ENCODE measurements around the gene ARFGEF3. TPM values are rescaled to one million over a fixed set of nuclear protein-coding genes. Genes with fewer than 3 reads are reported as not detected.

Gene ARFGEF3
- total and polyA plus RNA-seq, 10 of the 15 experiments (the other 5 are each of a cell fraction or from before 2014, with no cell fraction given), result under 0.01 to 0.08 (median 0.02) TPM; not detected in 1

- ChIA-PET RAD21 (ENCODE audit: unreplicated experiment) (no interaction called here), CTCF (no interaction called here), SMC1A (ENCODE audit: uncharacterized antibody, unreplicated experiment) (no interaction called here), POLR2A (no interaction called here)
- TF ChIP-seq ATF3 (IDR thresholded peaks at IDR 0.05; ENCODE audit: borderline replicate concordance, extremely low read depth, low read depth, low read length), result no peak
- no peak for TF ChIP-seq PAX5 (IDR thresholded peaks at IDR 0.05; ENCODE audit: borderline replicate concordance, low read depth, low read length)
- no peaks in the 10 kb centered on the region for H3K4me1 ChIP-seq (ENCODE audit: control insufficient read depth, insufficient read depth, low read length)
- no peak overlapping the region for H3K9ac ChIP-seq (ENCODE audit: control insufficient read depth, insufficient read depth, low read length)
- H3K36me3 ChIP-seq (ENCODE audit: control insufficient read depth in 2 of 2, insufficient read depth in 2 of 2, low read length in 1 of 2), result no peaks in the 10 kb centered on the region
- H3K4me3 ChIP-seq, result no peak overlapping the region
- ATAC-seq (no peak), FAIRE-seq (no peak), DNase-seq (ENCODE audit: low read depth, low spot score) (no peak)
- no peaks in the 10 kb centered on the region for H3K27me3 ChIP-seq (replicated peaks in 1 of 2; ENCODE audit: control insufficient read depth in 2 of 2, insufficient read depth in 2 of 2, low read length in 1 of 2)
- no peaks in the 10 kb centered on the region for H3K9me3 ChIP-seq (replicated peaks; ENCODE audit: control insufficient read depth, insufficient read depth, low read length)
- H4K20me1 ChIP-seq (ENCODE audit: control insufficient read depth, insufficient read depth), result no peaks in the 10 kb centered on the region
- intact Hi-C loops (cut with micrococcal nuclease; ENCODE audit: unreplicated experiment) (no loop called here), in situ Hi-C loops (cut with MboI) (no loop called here)
- no peaks in the 10 kb centered on the region for H3K79me2 ChIP-seq (ENCODE audit: control insufficient read depth, insufficient read depth, low read length)
- no peak overlapping the region for H3K4me2 ChIP-seq (ENCODE audit: control insufficient read depth, insufficient read depth)
- 44% methylated on average over 2 of the region's 2 CpGs for WGBS (ENCODE audit: insufficient coverage, insufficient replicate concordance, low lambda C conversion rate, missing lambda C conversion rate)
- H2AFZ ChIP-seq (ENCODE audit: control insufficient read depth, low read depth, low read length), result no peak overlapping the region
- H3K27ac ChIP-seq (ENCODE audit: control insufficient read depth, insufficient read depth), result no peak overlapping the region
- BruUV-seq (replicated peaks), result no TSS peak
Observed at GRCh38 chr6:138347864-138348263, 186.1 kb downstream of the ARFGEF3 start.

GRCh38 chr6:138349891-138350290, 188.2 kb downstream of the ARFGEF3 start:
- FAIRE-seq (no peak), ATAC-seq (no peak), DNase-seq (ENCODE audit: low read depth, low spot score) (no peak)
- 65% methylated on average over 2 of the region's 3 CpGs for WGBS (ENCODE audit: insufficient coverage, insufficient replicate concordance, low lambda C conversion rate, missing lambda C conversion rate)
- Histone ChIP-seq H3K4me3 (no peak overlapping the region), H3K9ac (ENCODE audit: control insufficient read depth, insufficient read depth, low read length) (no peak overlapping the region), H2AFZ (ENCODE audit: control insufficient read depth, low read depth, low read length) (no peak overlapping the region), H3K4me2 (ENCODE audit: control insufficient read depth, insufficient read depth) (no peak overlapping the region), H3K27ac (ENCODE audit: control insufficient read depth, insufficient read depth) (no peak overlapping the region), H3K27me3 (replicated peaks in 1 of 2; ENCODE audit: control insufficient read depth in 2 of 2, insufficient read depth in 2 of 2, low read length in 1 of 2) (no peaks in the 10 kb centered on the region; a peak in 1 of 4 replicates), H3K9me3 (replicated peaks; ENCODE audit: control insufficient read depth, insufficient read depth, low read length) (no peaks in the 10 kb centered on the region), H4K20me1 (ENCODE audit: control insufficient read depth, insufficient read depth) (no peaks in the 10 kb centered on the region), H3K79me2 (ENCODE audit: control insufficient read depth, insufficient read depth, low read length) (no peaks in the 10 kb centered on the region), H3K36me3 (ENCODE audit: control insufficient read depth in 2 of 2, insufficient read depth in 2 of 2, low read length in 1 of 2) (no peaks in the 10 kb centered on the region), H3K4me1 (ENCODE audit: control insufficient read depth, insufficient read depth, low read length) (no peaks in the 10 kb centered on the region)
- RAD21 ChIA-PET (ENCODE audit: unreplicated experiment), result interaction anchor here (0.6 kb wide), 1 partner anchor 601 kb away, joined by 3 read pairs; no protein-coding TSS in a partner anchor
- POLR2A ChIA-PET, result no interaction called here
- no TSS peak for BruUV-seq (replicated peaks)
- SMC1A ChIA-PET (ENCODE audit: uncharacterized antibody, unreplicated experiment), result no interaction called here
- TF ChIP-seq IKZF2 (IDR thresholded peaks at IDR 0.05), result no peak
- no peak for TF ChIP-seq SPI1 (IDR thresholded peaks at IDR 0.05; ENCODE audit: borderline replicate concordance, insufficient read depth, low read depth, low read length)
- no peak for TF ChIP-seq ZNF274 (IDR thresholded peaks at IDR 0.05; ENCODE audit: insufficient read depth, insufficient read length)
- no peak for TF ChIP-seq PBX3 (IDR thresholded peaks at IDR 0.05; ENCODE audit: insufficient replicate concordance, low read depth, low read length)
- TF ChIP-seq, protein P1, sequence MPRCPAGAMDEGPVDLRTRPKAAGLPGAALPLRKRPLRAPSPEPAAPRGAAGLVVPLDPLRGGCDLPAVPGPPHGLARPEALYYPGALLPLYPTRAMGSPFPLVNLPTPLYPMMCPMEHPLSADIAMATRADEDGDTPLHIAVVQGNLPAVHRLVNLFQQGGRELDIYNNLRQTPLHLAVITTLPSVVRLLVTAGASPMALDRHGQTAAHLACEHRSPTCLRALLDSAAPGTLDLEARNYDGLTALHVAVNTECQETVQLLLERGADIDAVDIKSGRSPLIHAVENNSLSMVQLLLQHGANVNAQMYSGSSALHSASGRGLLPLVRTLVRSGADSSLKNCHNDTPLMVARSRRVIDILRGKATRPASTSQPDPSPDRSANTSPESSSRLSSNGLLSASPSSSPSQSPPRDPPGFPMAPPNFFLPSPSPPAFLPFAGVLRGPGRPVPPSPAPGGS (IDR thresholded peaks at IDR 0.05; ENCODE audit: borderline replicate concordance, insufficient read depth, low read depth, low read length, poor library complexity, severe bottlenecking), result no peak
- no peak for TF ChIP-seq STAT1 (conservative IDR thresholded peaks at IDR 0.05)
- no peak for TF ChIP-seq FOXM1 (IDR thresholded peaks at IDR 0.05; ENCODE audit: low read depth, low read length)
- no peak for TF ChIP-seq NFXL1 (IDR thresholded peaks at IDR 0.05; ENCODE audit: borderline replicate concordance)
- TF ChIP-seq PML (IDR thresholded peaks at IDR 0.05; ENCODE audit: low read length), result no peak
- no peak for TF ChIP-seq CBX3 (IDR thresholded peaks at IDR 0.05; ENCODE audit: borderline replicate concordance, low read depth)
- no peak for TF ChIP-seq DPF2 (IDR thresholded peaks at IDR 0.05)
- TF ChIP-seq, protein P2, sequence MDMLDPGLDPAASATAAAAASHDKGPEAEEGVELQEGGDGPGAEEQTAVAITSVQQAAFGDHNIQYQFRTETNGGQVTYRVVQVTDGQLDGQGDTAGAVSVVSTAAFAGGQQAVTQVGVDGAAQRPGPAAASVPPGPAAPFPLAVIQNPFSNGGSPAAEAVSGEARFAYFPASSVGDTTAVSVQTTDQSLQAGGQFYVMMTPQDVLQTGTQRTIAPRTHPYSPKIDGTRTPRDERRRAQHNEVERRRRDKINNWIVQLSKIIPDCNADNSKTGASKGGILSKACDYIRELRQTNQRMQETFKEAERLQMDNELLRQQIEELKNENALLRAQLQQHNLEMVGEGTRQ (IDR thresholded peaks at IDR 0.05; ENCODE audit: borderline replicate concordance, low read depth, low read length), result no peak
- no peak for TF ChIP-seq SUPT20H (IDR thresholded peaks at IDR 0.05; ENCODE audit: borderline replicate concordance, control insufficient read depth, low read depth, low read length)
- CTCF ChIA-PET, result no interaction called here
- in situ Hi-C loops (cut with MboI), result no loop called here
- intact Hi-C loops (cut with micrococcal nuclease; ENCODE audit: unreplicated experiment), result no loop called here

Data from GM12878 (cell line).